HCT116 (cell line): ENCODE results near the gene MGST3. TPM values are rescaled to one million over a fixed set of nuclear protein-coding genes. Genes with fewer than 3 reads are reported as not detected.
"Not testable (repeated sequence)": the region's sequence is repeated elsewhere in the genome, so short reads cannot be mapped to it uniquely, and the experiment has no call there.

ENCODE experiments used
- ATAC-seq: fragments of 200-7000 bp; cut with Tn5 transposase; 2 replicates; pipeline ENCODE4 v1.9.1; 2020; ENCODE audit warnings: mild to moderate bottlenecking, moderate library complexity
- BruUV-seq: library from RNA; stranded (reverse); fragments of 400-500 nt; replicated peaks from 2 replicates; lab custom pipeline; 2021; lab: Mats Ljungman, UMichigan
- CTCF ChIA-PET: fragments of 300-600 bp; sonication (Branson Sonifier 250); formaldehyde crosslinking; loops from one replicate; lab custom pipeline; 2021; ENCODE audit warnings: antibody characterized with exemption; lab: Charles Lee
- POLR2A ChIA-PET: fragments of 300-600, 350-600 bp; sonication (Branson Sonifier 250); formaldehyde crosslinking; loops from one replicate; lab custom pipeline; 2021; ENCODE audit warnings: antibody characterized with exemption; lab: Charles Lee
- RAD21 ChIA-PET, 2 experiments: fragments of 300-600 bp; sonication (Branson Sonifier 250); formaldehyde crosslinking; loops; one replicate each; lab custom pipeline; 2023; ENCODE audit warnings: low total read pairs in 2 of 2; ENCODE audit not compliant: uncharacterized antibody in 2 of 2, unreplicated experiment in 2 of 2, low non-redundant PET in 1 of 2; lab: Charles Lee
- DNase-seq: peaks from one replicate; pipeline ENCODE4 v3.0.0-alpha.2; 2010; ENCODE audit warnings: low read depth, low spot score
- H2AFZ ChIP-seq: fragments of 200-600 bp; shearing (Covaris generic), sonication (generic); 2 replicates; pipeline ENCODE4 v1.6.1; 2017; ENCODE audit warnings: low read depth, mixed run types, mixed read lengths, antibody characterized with exemption, low read length; ENCODE audit not compliant: poor library complexity, severe bottlenecking
- H3K27ac ChIP-seq: 2 replicates; pipeline ENCODE4 v1.5.1; 2012; ENCODE audit warnings: low read depth, low read length
- H3K27me3 ChIP-seq: fragments of 200-600 bp; sonication (generic); 2 replicates; pipeline ENCODE4 v1.6.1; 2016; ENCODE audit warnings: mixed run types, low read length, mixed read lengths; ENCODE audit not compliant: insufficient read depth
- H3K36me3 ChIP-seq, 2 experiments: fragments of 200-500 bp in 1 of 2; fragments of 200-600 bp in 1 of 2; sonication (Bioruptor generic) in 1 of 2; sonication (generic) in 1 of 2; 2 replicates each; pipeline versions ENCODE4 v1.5.1 to v1.6.1; 2014 to 2016; ENCODE audit warnings: low read length in 2 of 2, inconsistent platforms in 1 of 2, mixed read lengths in 1 of 2, mixed run types in 1 of 2; ENCODE audit not compliant: insufficient read depth in 2 of 2, control insufficient read depth in 1 of 2
- H3K4me1 ChIP-seq, 2 experiments: fragments of 200-600 bp in 1 of 2; sonication (generic) in 1 of 2; 2 replicates each; pipeline versions ENCODE4 v1.5.1 to v1.6.1; 2012 to 2017; ENCODE audit warnings: low read length in 2 of 2, inconsistent platforms in 1 of 2, mild to moderate bottlenecking in 1 of 2, mixed read lengths in 1 of 2, mixed run types in 1 of 2, moderate library complexity in 1 of 2; ENCODE audit not compliant: insufficient read depth in 2 of 2, control insufficient read depth in 1 of 2
- H3K4me2 ChIP-seq: fragments of 200-600 bp; sonication (generic); 2 replicates; pipeline ENCODE4 v1.6.1; 2017; ENCODE audit warnings: mixed run types, low read length, mixed read lengths
- H3K4me3 ChIP-seq, 2 experiments: fragments of 200-600 bp in 1 of 2; sonication (generic) in 1 of 2; replicated peaks in 1 of 2; 2 replicates each; pipeline ENCODE4 v1.5.1; 2011 to 2016; ENCODE audit warnings: low read length in 2 of 2, control low read depth in 1 of 2, low read depth in 1 of 2, mild to moderate bottlenecking in 1 of 2, mixed read lengths in 1 of 2, mixed run types in 1 of 2
- H3K79me2 ChIP-seq: fragments of 200-600 bp; sonication (generic); 2 replicates; pipeline ENCODE4 v1.6.1; 2017; ENCODE audit warnings: mild to moderate bottlenecking, mixed run types, low read length, moderate library complexity, mixed read lengths; ENCODE audit not compliant: insufficient read depth
- H3K9ac ChIP-seq: fragments of 200-600 bp; sonication (generic); 2 replicates; pipeline ENCODE4 v1.6.1; 2016; ENCODE audit warnings: low read length, mixed read lengths
- H3K9me2 ChIP-seq: fragments of 200-600 bp; sonication (generic), shearing (Covaris generic); 2 replicates; pipeline ENCODE4 v1.6.1; 2017; ENCODE audit warnings: mixed run types, mild to moderate bottlenecking, moderate library complexity; ENCODE audit not compliant: insufficient read depth
- H3K9me3 ChIP-seq, 2 experiments: fragments of 200-500 bp in 1 of 2; fragments of 200-600 bp in 1 of 2; sonication (Bioruptor generic) in 1 of 2; sonication (generic) in 1 of 2; 2 replicates each; pipeline ENCODE4 v1.6.1; 2014 to 2017; ENCODE audit warnings: low read length in 2 of 2, mixed read lengths in 2 of 2, inconsistent platforms in 1 of 2, low read depth in 1 of 2, mild to moderate bottlenecking in 1 of 2, mixed run types in 1 of 2, moderate library complexity in 1 of 2; ENCODE audit not compliant: control insufficient read depth in 1 of 2, insufficient read depth in 1 of 2
- H4K20me1 ChIP-seq: fragments of 200-600 bp; sonication (generic), shearing (Covaris generic); 2 replicates; pipeline ENCODE4 v1.6.1; 2017; ENCODE audit warnings: mixed run types, mild to moderate bottlenecking, moderate library complexity; ENCODE audit not compliant: insufficient read depth
- EGR1 ChIP-seq: IDR thresholded peaks from 2 replicates; pipeline ENCODE4 v1.6.1; 2012; ENCODE audit warnings: low read depth
- FOSL1 ChIP-seq: IDR thresholded peaks from 2 replicates; pipeline ENCODE4 v1.6.1; 2012; ENCODE audit warnings: low read depth
- ZFX ChIP-seq: fragments of 450-650 bp; IDR thresholded peaks from 2 replicates; pipeline ENCODE4 v1.6.1; 2017
- intact Hi-C: fragments of 100-400 bp; cut with micrococcal nuclease; formaldehyde crosslinking; loops from 2 replicates; pipeline ENCODE4 v1.10.0; 2022
- total RNA-seq: library from RNA; stranded (reverse); gene quantifications from one replicate; pipeline ENCODE4 v1.2.1, GENCODE V29; 2021; ENCODE audit not compliant: unreplicated experiment
- TF ChIP-seq, protein P1 (sequence below): IDR thresholded peaks from 2 replicates; pipeline ENCODE4 v1.6.1; 2012

The MGST3 gene
- total RNA-seq, 1 experiment from 2014 or later, result 93.7 TPM

DNA sequence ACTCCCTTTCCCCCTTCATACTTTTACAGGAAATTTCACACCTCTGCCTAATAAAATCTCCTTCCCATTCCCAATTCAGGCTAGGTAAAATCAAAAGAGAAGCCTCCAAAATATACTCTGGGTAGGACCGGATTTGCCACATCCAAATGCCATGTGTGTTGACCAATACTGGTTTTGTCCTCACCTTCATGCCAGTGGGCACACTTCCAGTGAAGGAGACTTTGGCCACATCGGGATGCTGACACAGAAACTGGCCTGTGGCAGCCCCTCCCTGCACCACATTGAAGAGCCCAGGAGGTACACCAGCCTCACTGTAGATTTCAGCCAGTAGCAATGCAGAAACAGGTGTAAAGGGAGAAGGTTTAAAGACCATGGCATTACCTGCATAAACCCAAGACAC lies 49.3 kb downstream of the MGST3 start:
- Histone ChIP-seq H3K27ac (no peak overlapping the region), H3K9me3 (no peaks in the 10 kb centered on the region), H3K79me2 (peaks cover 8% of the 10 kb centered on the region; the same call in 1 of the 2 replicates), H3K4me1 (no peaks in the 10 kb centered on the region), H2AFZ (no peak overlapping the region), H3K9ac (no peak overlapping the region), H3K4me3 (no peak overlapping the region), H3K4me2 (no peak overlapping the region), H3K9me2 (no peaks in the 10 kb centered on the region), H4K20me1 (no peaks in the 10 kb centered on the region), H3K36me3 (peaks cover 13 to 23% of the 10 kb centered on the region in 2 experiments; a peak in 3 of 4 replicates), H3K27me3 (no peaks in the 10 kb centered on the region)
- RAD21 ChIA-PET, result no interaction called here
- POLR2A ChIA-PET, result no interaction called here
- TF ChIP-seq EGR1, result no peak
- TF ChIP-seq FOSL1, result no peak
- no peak for TF ChIP-seq ZFX
- TF ChIP-seq, protein P1, sequence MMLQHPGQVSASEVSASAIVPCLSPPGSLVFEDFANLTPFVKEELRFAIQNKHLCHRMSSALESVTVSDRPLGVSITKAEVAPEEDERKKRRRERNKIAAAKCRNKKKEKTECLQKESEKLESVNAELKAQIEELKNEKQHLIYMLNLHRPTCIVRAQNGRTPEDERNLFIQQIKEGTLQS, result no peak
- BruUV-seq, result TSS peak; percentile 9
- intact Hi-C loops, result no loop called here
- DNase-seq (no peak), ATAC-seq (no peak)
- CTCF ChIA-PET, result no interaction called here

DNA sequence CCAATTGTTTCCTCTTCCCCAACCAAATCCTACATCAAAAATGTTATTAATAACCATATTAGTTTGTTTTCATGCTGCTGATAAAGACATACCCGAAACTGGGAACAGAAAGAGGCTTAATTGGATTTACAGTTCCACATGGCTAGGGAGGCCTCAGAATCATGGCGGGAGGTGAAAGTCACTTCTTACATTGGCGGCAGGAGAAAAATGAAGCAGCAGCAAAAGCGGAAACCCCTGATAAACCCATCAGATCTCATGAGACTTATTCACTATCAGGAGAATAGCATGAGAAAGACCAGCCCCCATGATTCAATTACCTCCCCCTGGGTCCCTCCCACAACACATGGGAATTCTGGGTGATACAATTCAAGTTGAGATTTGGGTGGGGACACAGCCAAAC lies 49.7 kb downstream of the MGST3 start:
- H3K4me1 ChIP-seq, H2AFZ ChIP-seq, POLR2A ChIA-PET, DNase-seq, H3K27ac ChIP-seq, ATAC-seq, RAD21 ChIA-PET, H3K9ac ChIP-seq, BruUV-seq, intact Hi-C loops, H3K9me3 ChIP-seq, CTCF ChIA-PET, H3K4me3 ChIP-seq, H3K4me2 ChIP-seq, H3K27me3 ChIP-seq, H4K20me1 ChIP-seq, H3K9me2 ChIP-seq: not testable (repeated sequence)
- peaks cover 12% of the 10 kb centered on the region for H3K79me2 ChIP-seq
- peaks cover 10 to 23% of the 10 kb centered on the region in 2 experiments; a peak in 3 of 4 replicates for H3K36me3 ChIP-seq
